Panc1 (cell line): Measurements from ENCODE around the gene FGGY.

Experiments
- POLR2AphosphoS5 ChIP-seq: IDR thresholded peaks from 2 replicates; pipeline ENCODE4 v1.6.1; 2012; ENCODE audit warnings: mild to moderate bottlenecking, low read depth, low read length, moderate library complexity
- SIN3A ChIP-seq: IDR thresholded peaks from 2 replicates; pipeline ENCODE4 v1.6.1; 2012; ENCODE audit warnings: low read depth, mild to moderate bottlenecking, low read length, moderate library complexity, borderline replicate concordance; ENCODE audit not compliant: insufficient read depth
- TF ChIP-seq, protein P1 (sequence below), 2 experiments: IDR thresholded peaks; 2 replicates each; pipeline ENCODE4 v1.6.1; 2011 to 2012; ENCODE audit warnings: low read depth in 2 of 2, control low read depth in 1 of 2, low read length in 1 of 2, mild to moderate bottlenecking in 1 of 2, moderate library complexity in 1 of 2; ENCODE audit not compliant: insufficient read depth in 1 of 2
- TF ChIP-seq, protein P2 (sequence below): fragments of 450-650 bp; IDR thresholded peaks from 2 replicates; pipeline ENCODE4 v1.5.1; 2017; ENCODE audit warnings: mild to moderate bottlenecking

DNA sequence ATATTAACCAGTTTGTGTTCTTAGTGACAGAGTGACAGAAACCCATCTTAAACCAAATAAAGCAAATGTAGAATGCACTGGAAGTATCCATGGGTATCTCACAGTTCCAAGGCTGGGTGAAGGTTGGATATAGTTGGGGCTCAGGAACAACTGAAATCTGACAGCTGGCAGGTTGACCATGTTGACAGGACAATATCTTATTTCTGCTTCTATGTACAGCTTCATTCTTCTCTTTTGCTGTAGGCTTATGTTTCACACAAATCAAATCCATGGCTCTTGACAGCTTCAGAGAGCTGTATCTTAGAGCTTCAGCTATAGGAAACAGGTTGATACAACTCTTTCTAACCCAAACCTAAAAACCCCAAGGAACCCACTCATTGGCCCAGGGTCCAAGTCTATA is 34.3 kb upstream of the FGGY start:
- TF ChIP-seq, protein P1, sequence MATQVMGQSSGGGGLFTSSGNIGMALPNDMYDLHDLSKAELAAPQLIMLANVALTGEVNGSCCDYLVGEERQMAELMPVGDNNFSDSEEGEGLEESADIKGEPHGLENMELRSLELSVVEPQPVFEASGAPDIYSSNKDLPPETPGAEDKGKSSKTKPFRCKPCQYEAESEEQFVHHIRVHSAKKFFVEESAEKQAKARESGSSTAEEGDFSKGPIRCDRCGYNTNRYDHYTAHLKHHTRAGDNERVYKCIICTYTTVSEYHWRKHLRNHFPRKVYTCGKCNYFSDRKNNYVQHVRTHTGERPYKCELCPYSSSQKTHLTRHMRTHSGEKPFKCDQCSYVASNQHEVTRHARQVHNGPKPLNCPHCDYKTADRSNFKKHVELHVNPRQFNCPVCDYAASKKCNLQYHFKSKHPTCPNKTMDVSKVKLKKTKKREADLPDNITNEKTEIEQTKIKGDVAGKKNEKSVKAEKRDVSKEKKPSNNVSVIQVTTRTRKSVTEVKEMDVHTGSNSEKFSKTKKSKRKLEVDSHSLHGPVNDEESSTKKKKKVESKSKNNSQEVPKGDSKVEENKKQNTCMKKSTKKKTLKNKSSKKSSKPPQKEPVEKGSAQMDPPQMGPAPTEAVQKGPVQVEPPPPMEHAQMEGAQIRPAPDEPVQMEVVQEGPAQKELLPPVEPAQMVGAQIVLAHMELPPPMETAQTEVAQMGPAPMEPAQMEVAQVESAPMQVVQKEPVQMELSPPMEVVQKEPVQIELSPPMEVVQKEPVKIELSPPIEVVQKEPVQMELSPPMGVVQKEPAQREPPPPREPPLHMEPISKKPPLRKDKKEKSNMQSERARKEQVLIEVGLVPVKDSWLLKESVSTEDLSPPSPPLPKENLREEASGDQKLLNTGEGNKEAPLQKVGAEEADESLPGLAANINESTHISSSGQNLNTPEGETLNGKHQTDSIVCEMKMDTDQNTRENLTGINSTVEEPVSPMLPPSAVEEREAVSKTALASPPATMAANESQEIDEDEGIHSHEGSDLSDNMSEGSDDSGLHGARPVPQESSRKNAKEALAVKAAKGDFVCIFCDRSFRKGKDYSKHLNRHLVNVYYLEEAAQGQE (IDR thresholded peaks at IDR 0.05; ENCODE audit: insufficient read depth in 1 of 2, low read depth in 2 of 2, low read length in 1 of 2) = no peak
- TF ChIP-seq, protein P2, sequence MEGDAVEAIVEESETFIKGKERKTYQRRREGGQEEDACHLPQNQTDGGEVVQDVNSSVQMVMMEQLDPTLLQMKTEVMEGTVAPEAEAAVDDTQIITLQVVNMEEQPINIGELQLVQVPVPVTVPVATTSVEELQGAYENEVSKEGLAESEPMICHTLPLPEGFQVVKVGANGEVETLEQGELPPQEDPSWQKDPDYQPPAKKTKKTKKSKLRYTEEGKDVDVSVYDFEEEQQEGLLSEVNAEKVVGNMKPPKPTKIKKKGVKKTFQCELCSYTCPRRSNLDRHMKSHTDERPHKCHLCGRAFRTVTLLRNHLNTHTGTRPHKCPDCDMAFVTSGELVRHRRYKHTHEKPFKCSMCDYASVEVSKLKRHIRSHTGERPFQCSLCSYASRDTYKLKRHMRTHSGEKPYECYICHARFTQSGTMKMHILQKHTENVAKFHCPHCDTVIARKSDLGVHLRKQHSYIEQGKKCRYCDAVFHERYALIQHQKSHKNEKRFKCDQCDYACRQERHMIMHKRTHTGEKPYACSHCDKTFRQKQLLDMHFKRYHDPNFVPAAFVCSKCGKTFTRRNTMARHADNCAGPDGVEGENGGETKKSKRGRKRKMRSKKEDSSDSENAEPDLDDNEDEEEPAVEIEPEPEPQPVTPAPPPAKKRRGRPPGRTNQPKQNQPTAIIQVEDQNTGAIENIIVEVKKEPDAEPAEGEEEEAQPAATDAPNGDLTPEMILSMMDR = no peak
- TF ChIP-seq POLR2AphosphoS5 (no peak), SIN3A (no peak)
